Gastroesophageal sphincter (tissue), 3 donors: Measurements from ENCODE around the gene PRKAG2.

Experiments used
- CTCF ChIP-seq, 4 experiments: fragments of 200-600 bp in 2 of 4; fragments of 450-650 bp in 2 of 4; sonication (generic) in 1 of 4; IDR thresholded peaks; one replicate each; pipeline ENCODE4 v1.5.1; 2017 to 2019; ENCODE audit warnings: antibody characterized with exemption in 4 of 4, mild to moderate bottlenecking in 2 of 4, moderate library complexity in 2 of 4
- POLR2AphosphoS5 ChIP-seq: sonication (generic); formaldehyde crosslinking; IDR thresholded peaks from one replicate; pipeline ENCODE4 v1.6.1; 2017; ENCODE audit warnings: antibody characterized with exemption

GRCh38 chr7:151813997-151814396, 62.9 kb downstream of the PRKAG2 start:
- TF ChIP-seq CTCF (IDR thresholded peaks at IDR 0.05) (no peak), POLR2AphosphoS5 (no peak)
